Endometrium (tissue), 2 donors: Measurements from ENCODE around the gene CITED2.

Source experiments
- FAIRE-seq: peaks from 2 replicates; lab custom pipeline; 2012; peaks lifted over from hg19 to GRCh38; lab: Jason Lieb, UNC
- donor health status: control.
- donor health status: control.

Gene CITED2

GRCh38 chr6:139381216-139381865 is 6.9 kb upstream of the CITED2 start:
- FAIRE-seq = no peak

GRCh38 chr6:139380611-139381010 is 6.2 kb upstream of the CITED2 start:
- no peak for FAIRE-seq

- no peak for FAIRE-seq
Observed at GRCh38 chr6:139380168-139380567, 5.7 kb upstream of the CITED2 start.

- FAIRE-seq = no peak
Observed at GRCh38 chr6:139378882-139379341, 4.5 kb upstream of the CITED2 start.

GRCh38 chr6:139378226-139378625 is 3.8 kb upstream of the CITED2 start:
- FAIRE-seq = no peak

GRCh38 chr6:139376604-139377218 is 2.3 kb upstream of the CITED2 start:
- no peak for FAIRE-seq

- FAIRE-seq = no peak
Observed at GRCh38 chr6:139376017-139376330, 1.5 kb upstream of the CITED2 start.

- FAIRE-seq = no peak
Observed at GRCh38 chr6:139375226-139376016, 973 bp upstream of the CITED2 start.

GRCh38 chr6:139373928-139374356 is 506 bp downstream of the CITED2 start:
- no peak for FAIRE-seq

- FAIRE-seq = no peak
Observed at GRCh38 chr6:139373154-139373927, 1.1 kb downstream of the CITED2 start.

GRCh38 chr6:139372326-139373153 is 1.9 kb downstream of the CITED2 start:
- no peak for FAIRE-seq

- no peak for FAIRE-seq
Observed at GRCh38 chr6:139371421-139372203, 2.8 kb downstream of the CITED2 start.

- no peak for FAIRE-seq
Observed at GRCh38 chr6:139370999-139371345, 3.5 kb downstream of the CITED2 start.

GRCh38 chr6:139370283-139370998 is 4.0 kb downstream of the CITED2 start:
- no peak for FAIRE-seq

- peak; percentile 92 for FAIRE-seq
Observed at GRCh38 chr6:139369568-139370282, 4.7 kb downstream of the CITED2 start.

- no peak for FAIRE-seq
Observed at GRCh38 chr6:139369068-139369467, 5.4 kb downstream of the CITED2 start.

GRCh38 chr6:139368661-139369060 is 5.8 kb downstream of the CITED2 start:
- no peak for FAIRE-seq

- no peak for FAIRE-seq
Observed at GRCh38 chr6:139367810-139368351, 6.6 kb downstream of the CITED2 start.

GRCh38 chr6:139364982-139365379 is 9.5 kb downstream of the CITED2 start:
- no peak for FAIRE-seq
